GM12801 (cell line): Measurements from ENCODE around the gene IKBKG.

ENCODE experiments used
- CTCF ChIP-seq: IDR thresholded peaks from one replicate; pipeline ENCODE4 v1.5.1; 2011; ENCODE audit warnings: control low read depth; ENCODE audit not compliant: insufficient read length; ENCODE audit errors: extremely low read depth

Gene IKBKG

DNA sequence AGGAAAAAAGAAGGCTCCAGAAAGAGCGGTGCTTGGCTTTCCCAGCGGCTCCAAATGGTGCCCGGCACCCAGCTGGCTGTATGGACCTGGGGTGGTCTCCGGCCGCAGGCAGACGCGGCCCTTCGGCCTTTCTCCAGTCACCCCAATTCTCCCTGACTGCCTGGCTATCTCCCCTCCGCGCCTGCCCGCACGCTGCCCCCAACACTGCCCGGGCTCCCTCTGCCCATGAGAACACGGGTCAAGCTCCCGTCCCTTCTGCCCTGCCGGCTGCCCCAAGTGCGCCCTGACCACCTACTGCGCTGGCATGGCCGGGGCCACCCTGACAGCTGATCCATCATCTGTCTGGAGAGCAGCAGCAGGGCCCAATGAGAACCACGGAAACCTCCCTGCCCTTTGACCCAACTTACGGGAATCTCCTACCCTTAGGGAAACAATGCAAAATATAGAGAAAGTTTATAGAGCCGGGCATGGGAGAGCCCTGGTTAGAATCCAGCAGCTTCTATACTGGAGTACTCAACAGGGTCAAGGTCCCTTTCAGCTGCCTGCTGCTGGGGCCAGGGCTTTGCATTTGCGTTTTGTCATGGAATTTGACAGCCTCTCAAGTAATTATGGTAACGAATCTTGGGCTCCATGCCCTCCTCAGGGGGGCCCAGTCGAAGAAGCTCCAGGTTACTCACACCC is 30.2 kb upstream of the IKBKG start:
- TF ChIP-seq CTCF = no peak

GRCh38 chrX:154519389-154519788 is 28.0 kb upstream of the IKBKG start:
- no peak for TF ChIP-seq CTCF

- no peak for TF ChIP-seq CTCF
Observed at GRCh38 chrX:154525606-154526490, 21.6 kb upstream of the IKBKG start.

DNA sequence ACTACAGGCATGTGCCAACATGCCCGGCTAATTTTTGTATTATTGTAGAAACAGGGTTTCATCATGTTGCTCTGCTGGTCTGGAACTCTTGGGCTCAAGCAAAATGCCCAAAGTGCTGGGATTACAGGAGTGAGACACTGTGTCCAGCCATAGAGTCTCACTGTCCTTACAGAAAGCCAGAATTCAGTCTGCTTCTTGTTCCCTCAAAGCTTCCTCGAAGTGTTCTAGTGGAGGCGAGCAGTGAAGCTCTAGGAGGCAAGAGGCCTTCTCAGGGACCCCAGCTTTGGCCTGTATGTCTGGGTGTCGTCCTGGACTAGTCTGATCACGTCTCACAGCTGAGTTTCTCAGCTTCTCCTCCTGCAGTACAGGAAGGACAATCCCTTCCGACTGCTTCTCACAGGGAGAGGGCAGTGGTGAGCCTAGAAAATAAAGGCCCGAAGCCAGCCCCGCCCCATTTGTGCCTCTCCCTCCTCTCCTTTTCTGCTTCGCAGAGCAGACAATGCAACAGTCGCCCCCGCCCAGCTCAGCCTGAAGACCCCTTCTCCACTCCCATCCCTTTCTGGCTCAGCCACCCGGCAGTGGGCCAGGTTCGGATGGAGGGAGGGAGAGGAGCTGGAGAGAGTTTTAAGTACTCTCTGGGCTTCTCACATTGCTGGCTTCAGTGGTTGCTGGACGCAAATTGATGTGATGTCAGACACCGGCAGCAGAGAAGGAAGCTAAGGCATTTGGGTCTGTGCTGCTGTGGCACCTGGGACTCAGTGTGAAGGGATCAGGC is 20.3 kb upstream of the IKBKG start:
- no peak for TF ChIP-seq CTCF

DNA sequence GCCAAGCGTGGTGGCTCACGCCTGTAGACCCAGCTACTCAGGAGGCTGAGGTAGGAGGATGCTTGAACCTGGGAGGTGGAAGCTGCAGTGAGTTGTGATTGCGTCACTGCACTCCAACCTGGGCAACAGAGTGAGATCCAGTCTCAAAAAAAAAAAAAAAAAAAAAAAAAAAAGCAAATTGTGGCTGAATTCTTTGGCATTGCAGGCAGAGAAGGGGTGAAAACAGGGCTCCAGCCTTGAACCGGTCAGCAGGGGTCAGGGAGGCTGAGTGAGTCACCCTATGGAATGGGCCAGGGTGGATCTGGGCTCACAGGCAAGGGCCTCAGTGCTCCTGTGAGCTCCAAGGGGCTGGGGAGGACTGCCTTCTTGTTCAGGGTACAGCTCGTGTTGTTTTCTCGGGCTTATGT is 18.2 kb upstream of the IKBKG start:
- no peak for TF ChIP-seq CTCF

GRCh38 chrX:154530286-154530685 is 17.1 kb upstream of the IKBKG start:
- TF ChIP-seq CTCF = no peak

- TF ChIP-seq CTCF = no peak
Observed at GRCh38 chrX:154531626-154532025, 15.8 kb upstream of the IKBKG start.
